Islet precursor cell (in vitro differentiated cells): ENCODE data around the gene CLEC16A.
"Not testable (repeated sequence)": the region's sequence is repeated elsewhere in the genome, so short reads cannot be mapped to it uniquely, and the experiment has no call there.

Experiments
- DNase-seq: peaks from one replicate; pipeline ENCODE4 v3.0.0-alpha.2; 2018

The CLEC16A gene

GRCh38 chr16:11211977-11212797, 267.8 kb downstream of the CLEC16A start:
- peak; percentile 30 for DNase-seq

DNA sequence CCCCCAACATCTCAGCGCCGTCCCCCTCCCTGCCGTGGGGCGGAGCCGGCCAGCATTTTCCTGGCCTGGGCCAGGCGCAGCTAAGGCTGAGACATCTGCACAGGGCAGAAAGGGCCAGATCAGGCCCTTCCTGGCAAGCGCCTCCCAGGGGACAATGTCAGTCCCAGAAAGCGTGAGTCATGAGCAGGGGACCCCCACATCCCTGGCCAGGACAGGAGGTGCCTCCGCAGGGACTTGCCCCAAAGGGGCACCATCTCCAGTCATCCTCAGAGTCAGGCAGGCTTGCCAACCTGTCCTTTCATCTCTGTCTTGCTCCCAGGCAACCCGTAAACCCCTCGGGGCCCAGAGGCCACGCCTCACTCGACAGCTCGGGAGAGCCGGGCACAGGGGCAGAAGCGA, 268.4 kb downstream of the CLEC16A start:
- DNase-seq, result peak; percentile 53

DNA sequence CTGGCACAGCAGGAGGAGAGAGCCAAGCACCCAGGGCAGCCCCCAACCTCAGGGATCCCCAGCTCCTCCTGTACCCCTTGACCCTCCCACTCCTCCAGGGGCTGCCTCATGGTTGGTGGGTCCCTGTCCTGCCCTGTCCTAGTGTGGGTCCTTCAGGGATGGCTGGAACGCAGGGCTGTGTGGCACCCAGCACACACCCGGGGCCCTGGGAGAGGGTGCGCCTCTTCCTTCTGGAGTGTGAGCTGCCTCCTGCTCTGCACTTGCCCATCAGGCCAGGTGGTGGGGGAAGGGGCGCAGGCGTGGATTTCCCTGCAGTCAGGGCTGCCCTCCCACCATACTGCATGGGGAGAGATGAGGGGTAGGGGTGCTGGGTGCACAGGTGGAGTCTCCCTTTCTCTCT, 269.0 kb downstream of the CLEC16A start:
- no peak for DNase-seq

DNA sequence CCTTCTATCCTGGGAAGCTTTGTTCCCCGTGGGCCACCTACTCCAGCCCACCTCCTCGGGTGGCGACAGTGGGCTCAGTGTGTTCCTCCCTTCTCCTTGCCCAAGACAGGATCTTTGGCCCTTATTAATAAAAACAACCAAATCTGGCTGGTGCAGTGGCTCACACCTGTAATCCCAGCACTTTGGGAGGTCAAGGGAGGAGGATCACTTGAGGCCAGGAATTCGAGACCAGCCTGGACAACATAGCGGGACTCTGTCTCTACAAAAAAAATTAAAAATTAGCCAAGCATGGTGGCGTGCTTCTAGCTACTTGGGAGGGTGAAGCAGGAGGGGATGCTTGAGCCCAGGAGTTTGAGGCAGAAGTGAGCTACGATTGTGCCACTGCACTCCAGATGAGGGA, 269.4 kb downstream of the CLEC16A start:
- no peak for DNase-seq

- no peak for DNase-seq
Measured at GRCh38 chr16:11215935-11216556, 271.7 kb downstream of the CLEC16A start.

- no peak for DNase-seq
Measured at GRCh38 chr16:11217651-11218603, 273.6 kb downstream of the CLEC16A start.

DNA sequence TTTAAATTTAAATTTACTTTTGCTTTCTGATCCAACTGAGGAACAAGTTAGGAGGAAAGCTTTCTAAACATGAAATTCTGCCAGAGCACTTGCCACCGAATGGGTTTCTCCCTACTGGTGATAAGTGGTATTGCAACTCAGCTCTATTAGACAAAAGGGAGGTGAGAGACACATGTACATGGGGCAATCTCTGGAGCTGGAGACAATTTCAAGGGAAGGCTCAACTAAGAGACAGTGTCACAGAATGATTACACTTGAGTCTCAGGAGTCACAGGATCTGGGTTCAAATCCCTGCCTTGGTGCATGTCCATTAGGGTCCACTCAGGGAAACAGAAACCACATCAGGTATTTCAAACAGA, 274.2 kb downstream of the CLEC16A start:
- DNase-seq, result no peak

- no peak for DNase-seq
Measured at GRCh38 chr16:11219178-11219577, 274.8 kb downstream of the CLEC16A start.

GRCh38 chr16:11220507-11220906, 276.1 kb downstream of the CLEC16A start:
- not testable (repeated sequence) for DNase-seq

- peak; percentile 81 for DNase-seq
Measured at GRCh38 chr16:11224096-11224893, 279.9 kb downstream of the CLEC16A start.

DNA sequence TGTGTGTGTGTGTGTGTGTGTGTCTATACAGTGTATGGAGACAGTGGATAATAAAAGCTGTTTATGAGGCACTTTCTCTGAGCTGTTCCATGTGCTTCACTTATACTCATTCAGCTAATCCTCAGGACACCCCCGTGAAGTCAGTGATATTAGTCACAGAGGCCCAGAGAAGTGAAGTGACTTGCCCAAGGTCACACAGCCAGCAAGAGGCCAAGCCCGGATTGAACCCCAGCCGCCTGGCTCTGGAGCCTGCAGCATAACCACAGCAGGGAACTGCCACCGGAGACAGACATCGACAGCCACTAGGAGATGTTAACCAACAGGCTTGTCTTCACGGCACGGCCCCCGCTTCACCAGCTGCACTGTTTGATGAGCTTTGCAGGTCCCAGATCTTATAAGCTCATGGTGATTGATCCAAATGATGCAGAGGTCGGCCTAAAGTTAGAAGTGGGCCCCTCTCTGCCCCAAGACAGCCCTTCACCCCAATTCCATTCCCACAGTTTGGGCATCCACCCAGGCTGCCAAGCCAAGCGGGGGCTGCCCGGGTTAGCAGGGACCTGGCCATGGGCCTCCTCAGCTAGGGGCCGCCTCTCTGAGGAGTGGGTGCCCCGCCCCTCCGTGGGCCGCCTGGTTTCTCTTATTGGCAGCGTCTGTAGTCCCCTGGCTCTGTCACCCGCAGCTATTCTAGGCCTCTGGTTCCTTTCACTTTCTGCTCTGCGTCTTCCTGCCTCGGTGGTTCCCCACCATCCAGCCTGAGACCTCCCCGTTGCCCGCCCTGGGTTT, 280.7 kb downstream of the CLEC16A start:
- DNase-seq, result no peak

GRCh38 chr16:11225677-11226549, 281.5 kb downstream of the CLEC16A start:
- DNase-seq, result no peak

DNA sequence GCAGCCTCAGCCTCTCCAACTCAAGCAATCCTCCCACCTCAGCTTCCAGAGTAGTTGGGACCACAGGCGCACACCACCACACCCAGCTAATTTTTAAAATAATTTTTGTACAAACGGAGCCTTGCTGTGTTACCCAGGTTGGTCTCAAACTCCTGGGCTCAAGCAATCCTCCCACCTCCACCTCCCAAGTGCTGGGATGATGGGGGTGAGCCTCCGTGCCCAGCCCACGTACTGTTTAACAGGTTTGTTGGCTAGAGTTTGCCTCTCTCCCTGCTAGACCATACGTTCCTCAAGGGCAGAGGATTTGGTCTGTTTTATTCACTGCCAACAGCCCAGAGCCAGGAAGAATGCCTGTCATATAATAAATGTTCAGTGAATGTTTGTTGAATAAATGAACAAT, 285.1 kb downstream of the CLEC16A start:
- no peak for DNase-seq

DNA sequence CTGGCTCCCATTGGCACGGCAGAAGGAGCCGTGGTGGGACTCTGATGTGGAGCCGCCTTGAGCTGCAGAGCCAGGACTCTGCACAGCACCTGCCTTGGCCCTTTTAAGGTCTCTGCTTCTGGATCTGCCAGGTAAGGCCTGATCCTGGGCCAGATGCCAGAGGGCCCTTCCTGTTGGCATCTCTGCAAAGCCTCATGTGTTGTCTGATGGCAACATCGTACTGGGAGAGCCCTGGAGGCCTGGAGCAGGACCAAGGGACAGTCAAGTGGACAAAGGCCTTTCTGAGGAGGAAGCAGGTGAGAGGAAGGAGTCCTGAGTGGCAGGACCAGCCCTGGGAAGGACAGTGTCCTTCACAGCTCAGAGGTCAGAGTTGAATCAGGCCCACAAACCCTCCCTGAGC, 285.5 kb downstream of the CLEC16A start:
- DNase-seq, result no peak

- no peak for DNase-seq
Measured at GRCh38 chr16:11231367-11231970, 287.1 kb downstream of the CLEC16A start.
